ENCODE results near the gene HOXD3.

The HOXD3 gene

DNA sequence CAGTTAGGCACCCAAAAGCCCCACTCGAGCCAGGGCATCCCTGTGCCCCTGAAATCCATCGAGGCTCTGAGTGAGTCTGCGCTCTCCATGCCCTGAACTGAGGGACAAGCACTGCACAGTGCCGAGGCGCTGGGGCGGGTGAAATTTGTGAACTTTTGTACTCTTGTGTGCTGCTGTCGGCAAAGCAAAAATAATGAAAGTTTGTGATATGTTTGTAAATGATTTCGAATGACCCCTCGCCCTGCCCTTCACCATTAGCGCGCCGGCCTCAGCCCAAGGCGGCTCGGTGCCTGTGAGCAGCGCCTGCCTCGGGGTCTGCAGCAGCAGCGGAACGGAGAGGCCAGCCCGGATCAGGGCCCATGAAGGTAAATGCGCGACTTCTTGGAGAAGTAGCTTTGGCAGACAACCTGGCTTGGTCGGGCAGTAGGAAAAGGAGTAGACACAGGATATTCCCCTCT, 7.6 kb upstream of the HOXD3 start:
- no peak for DNase-seq

DNA sequence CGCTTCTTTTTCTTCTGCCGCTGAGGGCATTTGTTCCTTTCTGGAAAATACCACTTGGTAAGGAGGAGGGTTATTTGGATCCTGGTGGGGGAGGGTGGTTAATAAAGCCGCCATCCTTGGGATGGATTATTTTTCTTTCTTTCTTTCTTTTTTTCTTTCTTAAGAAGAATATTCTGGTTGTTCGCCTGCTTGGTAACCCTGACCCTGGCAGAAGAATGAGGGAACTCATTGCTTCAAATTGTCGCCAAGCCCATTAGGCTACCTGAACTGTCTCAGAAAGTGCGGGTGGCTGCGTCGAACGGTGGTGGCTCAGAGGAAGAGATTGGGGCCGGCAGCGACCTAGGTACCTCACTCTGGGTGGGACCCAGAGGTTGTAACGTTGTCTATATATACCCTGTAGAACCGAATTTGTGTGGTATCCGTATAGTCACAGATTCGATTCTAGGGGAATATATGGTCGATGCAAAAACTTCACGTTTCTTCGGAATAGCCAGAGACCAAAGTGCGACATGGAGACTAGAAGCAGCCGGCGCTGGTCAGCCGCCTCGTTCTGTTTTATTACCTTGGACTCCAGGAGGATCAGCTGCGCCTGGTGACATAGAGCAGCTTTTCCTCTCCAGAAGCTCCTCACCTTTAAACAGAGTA, 7.0 kb upstream of the HOXD3 start:
- DNase-seq, result no peak

DNA sequence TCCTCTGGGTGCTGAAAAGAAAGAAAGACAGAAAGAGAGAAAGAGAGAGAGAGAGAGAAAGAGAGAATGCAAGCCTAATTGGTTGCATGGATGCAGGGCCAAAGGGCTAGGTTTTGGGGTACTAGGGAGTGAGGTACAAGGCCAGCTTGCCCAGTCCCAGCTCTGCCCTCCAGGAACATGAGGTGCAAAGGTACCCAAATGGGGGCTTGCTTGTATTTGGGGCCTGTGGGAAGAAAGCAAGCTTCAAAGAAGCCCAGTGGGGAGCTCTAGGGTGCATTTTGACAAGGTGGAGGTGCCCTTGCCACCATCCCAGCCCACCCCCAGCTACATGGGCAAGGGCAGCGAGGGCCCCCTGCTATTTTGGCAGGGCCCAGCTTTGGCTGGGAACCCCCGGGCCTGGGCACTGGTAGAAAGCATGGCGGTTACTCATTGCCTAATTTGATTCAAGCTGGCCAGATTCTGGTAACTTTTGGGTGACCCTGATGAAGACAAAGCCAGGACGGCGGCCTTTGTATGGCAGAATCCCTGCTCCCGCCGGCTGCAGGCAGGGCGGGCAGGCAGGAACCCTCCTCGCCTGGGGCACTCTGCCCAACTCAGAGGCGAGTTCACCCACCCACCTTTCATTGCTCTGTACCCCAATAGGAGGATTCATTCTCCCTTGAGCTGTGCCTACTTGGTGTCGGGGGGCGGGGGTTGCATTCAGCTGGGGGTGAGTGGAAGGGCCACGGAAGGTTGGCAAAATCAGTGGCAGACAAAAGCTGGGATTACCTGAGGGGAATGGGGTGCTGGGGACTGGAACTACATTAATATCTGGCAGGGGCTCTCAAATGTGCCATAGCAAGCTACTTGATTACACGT, 6.3 kb upstream of the HOXD3 start:
- no peak for DNase-seq

DNA sequence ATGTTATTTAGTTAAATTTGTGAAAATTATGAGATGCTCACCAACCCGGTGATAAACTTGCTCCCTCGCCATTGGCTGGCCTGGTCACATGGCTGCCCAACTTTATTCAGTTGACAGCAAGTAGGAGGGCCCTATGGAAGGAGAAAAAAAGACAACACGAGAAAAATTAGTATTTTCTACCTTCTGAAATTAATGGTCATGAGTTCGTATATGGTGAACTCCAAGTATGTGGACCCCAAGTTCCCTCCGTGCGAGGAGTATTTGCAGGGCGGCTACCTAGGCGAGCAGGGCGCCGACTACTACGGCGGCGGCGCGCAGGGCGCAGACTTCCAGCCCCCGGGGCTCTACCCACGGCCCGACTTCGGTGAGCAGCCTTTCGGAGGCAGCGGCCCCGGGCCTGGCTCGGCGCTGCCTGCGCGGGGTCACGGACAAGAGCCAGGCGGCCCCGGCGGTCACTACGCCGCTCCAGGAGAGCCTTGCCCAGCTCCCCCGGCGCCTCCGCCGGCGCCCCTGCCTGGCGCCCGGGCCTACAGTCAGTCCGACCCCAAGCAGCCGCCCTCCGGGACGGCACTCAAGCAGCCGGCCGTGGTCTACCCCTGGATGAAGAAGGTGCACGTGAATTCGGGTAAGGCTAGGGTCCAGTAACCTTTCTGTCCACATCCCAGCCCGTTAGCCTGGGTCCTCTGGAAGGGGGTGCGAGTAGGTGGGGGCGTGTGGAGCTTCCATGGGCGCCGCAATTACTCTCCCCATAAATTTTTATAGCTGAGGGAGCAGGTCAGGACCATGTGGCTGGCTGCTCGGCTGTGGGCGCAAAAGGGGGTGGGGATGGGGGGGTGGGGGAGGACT, 5.4 kb upstream of the HOXD3 start, which contains the start of gene HOXD4:
Gene HOXD4, plus strand, starts transcription at position 109 of the 846 bp plus-strand sequence. Its CDS starts 84 bp downstream, at position 193.
- DNase-seq, result no peak

- no peak for DNase-seq
These were observed 4.5 kb upstream of the HOXD3 start for GRCh38 chr2:176152350-176153181.

DNA sequence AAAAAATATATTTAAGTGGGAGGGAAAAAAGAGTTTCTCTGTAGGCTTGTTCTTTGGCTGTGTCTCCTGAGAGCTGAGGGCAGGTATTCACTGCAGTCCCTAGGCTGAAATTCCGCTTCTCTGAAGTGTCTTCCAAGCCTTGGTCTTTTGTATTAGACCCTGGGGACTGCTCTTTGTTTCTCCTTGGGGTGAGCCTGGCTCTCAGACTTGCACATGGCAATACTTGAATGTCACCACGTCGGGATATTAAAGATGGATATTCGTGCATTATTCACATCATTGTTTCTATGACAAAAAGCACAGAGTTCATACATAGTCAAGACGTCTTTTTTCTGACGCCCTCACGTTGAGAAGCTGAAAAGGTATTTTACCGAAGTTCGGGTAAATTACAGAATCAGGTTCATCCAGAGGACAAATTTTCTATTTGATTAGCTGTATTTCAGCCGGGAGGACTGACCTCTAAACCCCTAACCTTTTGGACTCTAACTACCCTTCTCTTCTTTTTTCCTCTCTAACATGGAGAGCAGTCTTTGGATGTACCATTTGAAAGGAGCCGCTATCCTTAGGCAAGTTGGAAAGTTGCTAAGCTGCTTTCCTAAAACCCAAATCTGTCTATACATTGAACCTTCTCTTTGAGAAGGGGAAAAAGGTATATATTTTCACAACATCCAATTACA, 2.4 kb upstream of the HOXD3 start:
- DNase-seq, result no peak

- DNase-seq, result no peak
These were observed 1.6 kb upstream of the HOXD3 start for GRCh38 chr2:176155356-176156044.

DNA sequence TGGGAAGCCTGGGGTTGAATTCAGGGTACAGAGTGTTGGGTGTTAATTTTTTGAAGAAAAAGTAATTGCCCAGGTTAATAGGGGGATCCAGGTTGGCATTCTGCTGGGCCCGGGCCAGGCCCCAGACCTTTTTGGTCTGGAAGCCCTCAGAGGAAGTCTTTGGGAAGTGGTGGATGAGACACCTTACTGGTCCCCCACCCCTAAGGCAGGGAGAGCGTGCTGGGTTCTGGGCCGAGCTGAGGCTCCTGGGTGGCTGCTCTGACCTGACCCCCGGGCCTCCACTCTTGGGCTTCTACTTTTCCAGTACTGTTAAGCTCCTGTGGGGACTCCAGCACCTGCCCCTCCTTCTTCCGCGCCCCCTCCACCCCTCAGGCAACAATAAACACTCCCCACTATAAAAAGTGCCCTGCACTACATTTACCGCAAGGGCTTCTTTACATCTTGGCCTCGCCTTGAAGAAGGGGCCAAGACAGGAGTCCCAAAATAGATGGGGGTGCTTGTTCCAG, 753 bp upstream of the HOXD3 start:
- no peak for DNase-seq

- DNase-seq, result peak; percentile 67
These were observed 535 bp downstream of the HOXD3 start for GRCh38 chr2:176157499-176158185.

GRCh38 chr2:176158186-176158591, 1.1 kb downstream of the HOXD3 start:
- no peak for DNase-seq

DNA sequence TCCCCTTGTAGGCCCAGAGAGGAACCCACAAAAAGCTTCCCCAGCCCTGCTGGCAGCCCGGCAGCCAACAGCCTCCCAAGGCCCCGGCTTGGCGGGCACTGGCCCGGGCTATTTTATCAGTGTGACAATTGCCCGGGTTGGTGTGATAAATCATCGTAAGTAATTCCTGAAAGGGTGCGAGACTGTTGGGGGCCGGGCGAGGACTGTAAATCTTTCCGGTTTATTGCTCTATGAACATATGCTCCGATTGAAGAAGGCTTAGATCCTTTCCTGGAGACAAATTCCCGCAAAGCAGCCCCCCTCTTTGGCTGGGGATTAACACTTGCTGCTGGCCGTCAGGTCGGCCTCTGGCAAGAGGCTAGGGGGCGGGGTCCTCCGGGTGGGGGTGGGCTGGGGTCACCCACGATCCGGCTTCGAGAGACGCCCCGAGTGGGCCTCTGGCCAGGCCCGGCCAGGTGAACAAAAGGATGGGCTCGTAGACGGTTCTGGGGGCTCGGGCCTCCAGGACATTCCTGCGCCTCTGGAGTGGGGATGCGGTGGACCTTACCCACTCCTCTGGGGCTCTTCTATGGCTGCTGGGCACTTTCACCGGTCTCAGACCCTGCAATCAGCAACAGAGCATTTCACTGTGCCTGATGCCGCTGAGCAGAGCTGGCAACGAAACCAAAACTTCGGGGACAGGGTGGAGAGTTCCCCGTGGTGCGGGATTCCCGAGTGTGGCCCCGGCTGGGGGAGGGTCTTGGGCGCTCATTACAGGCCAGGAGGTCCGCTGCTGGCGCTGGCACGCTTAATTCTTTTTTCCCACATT, 2.0 kb downstream of the HOXD3 start:
- DNase-seq, result no peak

GRCh38 chr2:176159663-176160250, 2.6 kb downstream of the HOXD3 start:
- DNase-seq, result no peak

GRCh38 chr2:176160251-176160985, 3.3 kb downstream of the HOXD3 start:
- peak; percentile 70 for DNase-seq

- DNase-seq, result no peak
These were observed 4.1 kb downstream of the HOXD3 start for GRCh38 chr2:176160986-176161824.

GRCh38 chr2:176161825-176162626, 4.9 kb downstream of the HOXD3 start:
- DNase-seq, result peak; percentile 81
